Measurements from ENCODE around the gene NXPH1.

NXPH1 gene

GRCh38 chr7:8436965-8437364 is 3.6 kb downstream of the NXPH1 start:
- DNase-seq (ENCODE audit: low read depth) = no peak

DNA sequence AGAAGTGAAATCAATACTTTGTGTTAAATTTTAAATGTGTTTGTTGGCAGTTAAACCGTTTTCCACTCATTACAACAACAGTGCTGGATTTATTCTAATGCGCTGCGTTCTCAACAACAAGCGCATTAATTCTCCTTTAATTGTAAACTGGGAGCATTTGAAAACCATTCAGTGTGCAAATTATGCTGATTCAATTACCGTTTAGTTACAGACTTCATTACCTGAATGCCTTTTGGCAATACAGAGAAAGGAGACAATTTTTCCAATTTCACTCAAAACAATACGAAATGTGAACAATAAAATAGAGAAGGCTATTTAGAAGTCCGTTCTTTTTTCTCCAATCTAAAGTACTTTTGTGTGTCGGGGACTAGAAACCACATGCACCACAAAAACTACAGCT is 4.2 kb downstream of the NXPH1 start:
- DNase-seq (ENCODE audit: low read depth) = no peak

GRCh38 chr7:8440670-8441069 is 7.3 kb downstream of the NXPH1 start:
- no peak for DNase-seq (ENCODE audit: low read depth)

DNA sequence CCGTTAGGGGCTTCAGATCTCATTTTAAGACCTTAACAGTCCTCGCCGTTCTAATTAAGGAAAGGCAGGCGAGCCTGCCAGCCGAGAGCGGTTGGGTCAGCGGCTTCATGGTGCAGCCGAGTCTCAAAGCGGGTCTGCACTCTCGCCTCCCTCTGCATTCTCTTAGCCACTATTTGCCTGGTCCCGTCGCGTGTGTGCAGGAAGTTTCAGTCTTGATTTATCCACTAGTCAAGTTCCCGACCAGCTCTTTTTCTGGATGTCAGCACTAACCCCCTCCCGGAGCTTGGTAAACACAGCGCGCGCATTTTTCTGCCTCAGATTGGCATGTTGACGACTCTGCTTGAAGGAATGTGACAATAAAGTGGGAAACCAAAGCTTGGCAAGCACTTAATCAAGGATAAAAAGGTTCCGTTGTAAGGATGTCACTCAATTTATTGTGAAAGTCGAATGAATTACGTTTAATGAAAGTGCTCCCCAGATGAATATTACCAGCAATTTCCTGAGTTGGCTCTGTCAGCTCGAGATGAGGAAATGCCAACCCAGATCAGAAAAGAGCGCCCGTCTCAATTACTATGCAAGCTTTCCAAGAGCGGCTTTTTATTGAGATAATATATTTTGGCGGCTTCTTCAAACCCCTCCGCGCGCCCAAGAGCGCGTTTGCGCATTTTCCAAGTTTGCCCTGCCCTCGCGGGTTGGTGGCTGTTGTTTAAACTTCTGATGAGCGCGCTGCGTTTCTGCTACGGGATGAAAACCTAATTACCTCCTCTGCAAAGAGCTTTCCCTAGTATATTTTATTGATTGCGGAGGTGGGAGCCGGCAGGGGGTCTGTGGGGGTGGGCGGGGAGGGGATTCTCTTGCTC is 7.9 kb downstream of the NXPH1 start:
- no peak for DNase-seq (ENCODE audit: low read depth)

- no peak for DNase-seq (ENCODE audit: low read depth)
These were observed 8.8 kb downstream of the NXPH1 start for GRCh38 chr7:8442051-8442813.

DNA sequence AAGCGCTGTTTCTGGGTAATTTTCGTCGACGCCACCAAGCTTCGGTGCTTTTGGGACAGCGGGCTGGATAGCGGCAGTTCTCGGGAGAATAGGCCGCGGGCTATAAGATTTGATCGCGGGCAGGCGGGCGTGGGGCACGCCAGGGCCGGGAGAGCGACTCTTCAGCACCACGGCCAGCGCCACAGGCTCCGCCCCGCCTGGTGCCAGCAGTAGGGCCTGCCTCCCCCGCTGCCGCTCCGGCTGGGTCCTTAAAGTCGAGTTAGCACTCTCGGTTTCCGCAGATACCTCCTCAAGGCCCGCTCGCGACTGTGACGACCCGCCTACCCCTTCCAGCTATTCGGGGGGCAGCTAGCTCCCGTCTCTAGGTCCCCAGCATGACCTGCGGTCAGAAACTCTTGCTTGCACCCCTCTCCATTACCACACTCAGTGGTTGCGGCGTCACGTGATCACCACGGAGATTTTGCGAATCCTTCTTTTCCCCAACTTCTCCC is 9.4 kb downstream of the NXPH1 start:
- DNase-seq (ENCODE audit: low read depth) = no peak

- no peak for DNase-seq (ENCODE audit: low read depth)
These were observed 10.4 kb downstream of the NXPH1 start for GRCh38 chr7:8443576-8444467.

DNA sequence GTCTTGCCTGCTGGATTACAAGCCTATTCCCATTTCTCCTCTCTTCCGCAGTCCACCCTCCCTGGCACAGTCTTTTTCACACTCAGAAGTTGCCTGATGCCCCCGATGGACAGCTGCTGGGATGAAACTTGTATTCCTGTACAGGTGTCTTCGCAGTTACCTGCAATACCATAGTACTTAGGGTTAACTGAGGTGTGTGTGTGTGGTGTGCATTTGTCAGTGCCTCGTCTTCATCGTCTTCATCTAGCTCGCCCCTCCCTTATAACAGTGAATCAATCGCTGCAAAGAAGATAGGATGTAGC is 11.0 kb downstream of the NXPH1 start:
- DNase-seq (ENCODE audit: low read depth) = no peak

DNA sequence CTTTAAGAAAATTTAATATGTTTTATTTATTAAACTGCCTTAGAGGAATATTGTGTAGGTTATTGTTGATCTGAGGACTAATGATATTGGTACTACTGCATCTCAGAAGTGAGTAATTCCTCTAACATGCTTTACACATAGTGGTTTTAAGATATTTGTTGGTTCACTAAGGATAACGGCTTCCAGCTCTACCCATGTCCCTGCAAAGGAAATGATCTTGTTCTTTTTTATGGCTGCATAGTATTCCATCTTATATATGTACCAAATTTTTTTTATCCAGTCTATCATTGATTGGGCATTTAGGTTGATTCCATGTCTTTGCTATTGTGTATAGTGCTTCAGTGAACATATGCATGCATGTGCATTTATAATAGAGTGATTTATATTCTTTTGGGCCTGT is 20.1 kb downstream of the NXPH1 start:
- no peak for DNase-seq (ENCODE audit: low read depth)

GRCh38 chr7:8455426-8455825 is 22.0 kb downstream of the NXPH1 start:
- no peak for DNase-seq (ENCODE audit: low read depth)

DNA sequence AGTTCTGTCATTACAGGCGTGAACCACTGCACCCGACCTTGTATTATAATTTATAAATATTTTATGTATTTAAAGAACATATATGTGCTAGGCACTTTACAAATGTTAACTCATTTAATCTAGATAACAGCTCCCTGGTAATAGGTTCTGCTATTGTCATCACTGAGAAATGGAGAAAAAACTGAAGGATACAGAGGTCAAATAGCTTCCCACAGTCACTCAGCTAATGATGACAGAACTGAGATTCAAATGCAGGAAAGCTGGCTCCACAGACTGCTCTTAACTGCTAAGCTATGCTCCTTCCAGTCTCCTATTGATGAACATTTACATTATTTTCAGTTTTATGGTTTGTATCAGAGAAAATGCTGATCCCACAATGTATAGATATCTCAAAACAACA is 28.9 kb downstream of the NXPH1 start:
- DNase-seq (ENCODE audit: low read depth) = no peak

DNA sequence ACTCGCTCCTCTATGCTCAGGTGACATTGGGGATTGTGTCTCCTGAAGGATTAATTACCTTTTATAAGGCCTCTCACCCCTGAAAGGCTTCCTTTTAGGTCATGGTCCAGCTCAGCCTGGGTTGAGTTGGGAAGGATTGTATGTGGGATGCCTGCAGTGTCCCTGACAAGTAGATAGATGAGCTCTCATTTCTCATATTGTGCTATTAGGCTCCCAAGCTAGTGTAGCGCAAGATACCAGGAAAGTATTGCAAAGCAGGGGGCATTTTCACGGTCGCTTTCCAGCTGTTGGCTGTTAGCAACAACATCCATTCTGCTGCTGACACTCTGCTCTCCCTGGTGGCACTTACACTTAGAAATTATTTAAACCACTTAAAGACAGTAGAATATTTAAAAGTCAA is 31.9 kb downstream of the NXPH1 start:
- DNase-seq (ENCODE audit: low read depth) = no peak

- no peak for DNase-seq (ENCODE audit: low read depth)
These were observed 47.1 kb downstream of the NXPH1 start for GRCh38 chr7:8480527-8480926.

- DNase-seq (ENCODE audit: low read depth) = no peak
These were observed 47.7 kb downstream of the NXPH1 start for GRCh38 chr7:8481096-8481495.

GRCh38 chr7:8481752-8482446 is 48.5 kb downstream of the NXPH1 start:
- DNase-seq (ENCODE audit: low read depth) = no peak

DNA sequence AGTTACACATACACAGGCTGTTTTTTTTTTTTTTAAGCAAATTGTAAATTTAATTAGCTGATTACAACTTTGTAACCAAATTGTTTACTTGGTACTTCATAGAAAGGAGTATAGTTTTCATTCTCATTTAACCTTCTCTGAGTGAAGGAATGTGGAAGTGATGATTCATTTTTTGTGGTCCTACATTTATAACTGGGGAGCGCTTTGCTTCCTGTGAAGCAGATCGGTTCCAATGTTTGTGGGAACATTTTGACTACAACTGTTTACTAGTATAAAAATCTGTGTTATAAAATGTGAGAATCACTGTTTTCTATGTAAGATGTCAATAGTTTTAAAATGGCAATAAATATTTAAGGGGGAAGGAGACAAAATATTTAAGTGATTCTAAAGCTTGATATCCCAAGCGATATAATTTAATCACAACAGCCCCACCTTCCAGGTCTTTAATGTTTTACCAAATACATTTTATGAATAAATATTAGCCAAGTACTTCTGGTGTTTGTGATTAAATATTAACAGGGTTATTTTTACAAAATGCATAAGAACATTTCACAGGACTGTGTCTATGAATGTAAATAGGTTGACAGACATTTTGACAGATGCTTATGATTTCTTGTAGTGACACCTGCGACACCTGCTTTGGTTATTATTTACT is 57.1 kb downstream of the NXPH1 start:
- no peak for DNase-seq (ENCODE audit: low read depth)

- no peak for DNase-seq (ENCODE audit: low read depth)
These were observed 57.7 kb downstream of the NXPH1 start for GRCh38 chr7:8491106-8491505.

DNA sequence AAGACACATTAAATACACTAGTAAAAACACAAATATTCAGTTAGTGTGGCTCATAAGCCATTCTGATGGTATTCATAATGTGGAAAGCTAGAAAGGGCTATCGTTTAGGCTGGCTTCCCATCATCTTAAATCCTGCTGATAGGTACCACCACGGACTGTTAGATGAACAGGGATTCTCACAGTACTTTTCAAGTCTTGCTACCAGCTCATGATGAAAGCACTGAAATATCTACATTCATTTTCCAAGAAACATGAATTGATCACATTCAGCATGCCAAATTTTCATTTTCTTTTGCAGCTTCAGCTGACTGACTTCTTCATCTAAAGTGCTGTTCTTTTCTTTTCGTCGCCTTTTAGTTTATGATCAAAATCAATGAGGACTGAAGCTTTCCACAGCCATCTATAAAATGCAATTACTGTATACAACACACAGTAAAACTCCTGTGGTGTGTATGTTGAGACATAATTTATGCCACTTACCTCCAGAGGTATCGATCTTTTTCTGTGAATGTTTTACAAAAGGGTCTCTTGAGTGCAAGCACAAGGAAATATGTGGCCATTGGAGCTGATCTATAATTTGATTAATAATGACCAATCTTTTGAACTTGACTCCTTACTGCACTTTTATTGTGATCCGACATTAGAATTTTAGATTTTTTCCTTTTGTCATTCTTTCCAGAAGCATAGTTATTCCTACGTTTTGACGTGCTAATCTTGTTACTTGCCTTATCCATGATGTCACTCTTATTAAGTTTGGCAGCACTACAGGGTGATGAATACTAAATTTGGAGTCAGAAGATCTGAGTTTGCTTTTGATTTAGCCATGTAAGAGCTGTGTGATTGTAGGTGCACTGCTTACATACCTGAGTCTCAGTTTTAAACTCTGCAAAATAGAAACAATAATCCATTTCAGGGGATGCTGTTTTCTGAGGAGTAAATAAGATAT is 58.4 kb downstream of the NXPH1 start:
- no peak for DNase-seq (ENCODE audit: low read depth)

- DNase-seq (ENCODE audit: low read depth) = no peak
These were observed 65.7 kb downstream of the NXPH1 start for GRCh38 chr7:8499128-8499527.

DNA sequence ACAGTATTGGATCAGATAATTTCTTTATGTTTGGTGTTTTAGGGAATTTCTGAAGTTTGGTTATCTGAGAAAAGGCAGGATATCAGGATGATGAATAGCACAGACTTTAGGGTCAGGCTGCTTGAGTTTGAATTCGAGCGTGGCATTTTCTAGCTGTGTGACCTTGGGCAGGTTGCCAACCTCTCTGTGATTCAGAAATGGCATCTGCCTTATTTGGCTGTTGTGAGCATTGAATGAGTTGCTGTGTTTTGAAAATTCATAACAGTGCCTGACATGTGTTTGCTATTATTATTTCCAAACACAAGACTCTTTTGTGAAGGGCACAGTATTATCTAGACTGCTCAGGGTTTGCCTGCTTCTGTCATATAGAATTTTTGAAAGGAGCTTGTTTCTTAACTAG is 66.9 kb downstream of the NXPH1 start:
- DNase-seq (ENCODE audit: low read depth) = no peak

Data from stimulated activated CD8-positive, alpha-beta memory T cell treated with anti-CD3 and anti-CD28 coated beads, Interleukin-12 subunit alpha, Interleukin-12 subunit beta, amount 100 ng/mL, for 1 hour (primary cell).